Activated CD8-positive, alpha-beta memory T cell treated with anti-CD3 and anti-CD28 coated beads, Interleukin-2, amount 50 U/mL, for 4 hours (primary cell): ENCODE data around the gene GOSR1.
"Not testable (repeated sequence)": the region's sequence is repeated elsewhere in the genome, so short reads cannot be mapped to it uniquely, and the experiment has no call there.

Experiments used
- DNase-seq: peaks from one replicate; pipeline ENCODE4 v3.0.0-alpha.2; 2020

GOSR1 gene

GRCh38 chr17:30506481-30506880 is 29.3 kb downstream of the GOSR1 start:
- no peak for DNase-seq

- no peak for DNase-seq
These were observed 36.1 kb downstream of the GOSR1 start for GRCh38 chr17:30513346-30513745.

- DNase-seq: no peak
These were observed 37.8 kb downstream of the GOSR1 start for GRCh38 chr17:30514895-30515596.

GRCh38 chr17:30517786-30518185 is 40.6 kb downstream of the GOSR1 start:
- DNase-seq: no peak

- DNase-seq: no peak
These were observed 42.0 kb downstream of the GOSR1 start for GRCh38 chr17:30519166-30519565.

- DNase-seq: no peak
These were observed 42.5 kb downstream of the GOSR1 start for GRCh38 chr17:30519707-30520106.

- no peak for DNase-seq
These were observed 43.2 kb downstream of the GOSR1 start for GRCh38 chr17:30520436-30520835.

GRCh38 chr17:30520882-30521281 is 43.7 kb downstream of the GOSR1 start:
- DNase-seq: no peak

GRCh38 chr17:30521766-30522165 is 44.6 kb downstream of the GOSR1 start:
- DNase-seq: no peak

GRCh38 chr17:30523236-30523635 is 46.0 kb downstream of the GOSR1 start:
- not testable (repeated sequence) for DNase-seq

GRCh38 chr17:30524847-30525246 is 47.6 kb downstream of the GOSR1 start:
- no peak for DNase-seq

- no peak for DNase-seq
These were observed 49.2 kb downstream of the GOSR1 start for GRCh38 chr17:30526401-30526800.

- DNase-seq: not testable (repeated sequence)
These were observed 51.5 kb downstream of the GOSR1 start for GRCh38 chr17:30528701-30529100.

GRCh38 chr17:30530346-30531025 is 53.3 kb downstream of the GOSR1 start:
- no peak for DNase-seq

- no peak for DNase-seq
These were observed 55.7 kb downstream of the GOSR1 start for GRCh38 chr17:30532871-30533270.

- DNase-seq: no peak
These were observed 57.1 kb downstream of the GOSR1 start for GRCh38 chr17:30534298-30534697.

GRCh38 chr17:30534938-30535921 is 58.0 kb downstream of the GOSR1 start:
- DNase-seq: no peak

GRCh38 chr17:30536846-30537245 is 59.6 kb downstream of the GOSR1 start:
- DNase-seq: not testable (repeated sequence)

- DNase-seq: not testable (repeated sequence)
These were observed 60.5 kb downstream of the GOSR1 start for GRCh38 chr17:30537667-30538066.

GRCh38 chr17:30541802-30542201 is 64.6 kb downstream of the GOSR1 start:
- DNase-seq: no peak

- DNase-seq: no peak
These were observed 66.2 kb downstream of the GOSR1 start for GRCh38 chr17:30543456-30543855.

- DNase-seq: no peak
These were observed 67.8 kb downstream of the GOSR1 start for GRCh38 chr17:30545024-30545423.
